Prostate gland (tissue), 2 donors: ENCODE measurements around the gene NAPEPLD. TPM values are rescaled to one million over a fixed set of nuclear protein-coding genes. Genes with fewer than 3 reads are reported as not detected.
"Not testable (repeated sequence)": the region's sequence is repeated elsewhere in the genome, so short reads cannot be mapped to it uniquely, and the experiment has no call there.

Experiments
- DNase-seq: peaks from one replicate; pipeline ENCODE4 v3.0.0-alpha.2; 2019; ENCODE audit warnings: low spot score
- H3K27ac ChIP-seq, 2 donors: fragments of 200-600 bp; sonication (generic); 2 replicates each; pipeline ENCODE4 v1.5.1; 2017 to 2019
- H3K27me3 ChIP-seq: fragments of 200-600 bp; sonication (generic); replicated peaks from 2 replicates; pipeline ENCODE4 v1.5.1; 2019; ENCODE audit not compliant: insufficient read depth
- H3K36me3 ChIP-seq, 2 donors: fragments of 200-600 bp; sonication (generic); 1 replicate in 1 of 2; 2 replicates in 1 of 2; pipeline versions ENCODE4 v1.5.1 to v1.8.1; 2017 to 2019
- H3K4me1 ChIP-seq: fragments of 200-600 bp; sonication (generic); replicated peaks from 2 replicates; pipeline ENCODE4 v1.5.1; 2019
- H3K4me3 ChIP-seq, 2 donors: fragments of 200-600 bp; sonication (generic); 2 replicates each; pipeline ENCODE4 v1.5.1; 2017 to 2019
- H3K9me3 ChIP-seq: fragments of 200-600 bp; sonication (generic); 2 replicates; pipeline ENCODE4 v1.5.1; 2017
- POLR2A ChIP-seq: fragments of 450-650 bp; IDR thresholded peaks from one replicate; pipeline ENCODE4 v1.6.1; 2016; ENCODE audit warnings: antibody characterized with exemption, mild to moderate bottlenecking
- POLR2AphosphoS5 ChIP-seq: sonication (generic); formaldehyde crosslinking; IDR thresholded peaks from one replicate; pipeline ENCODE4 v1.6.1; 2017; ENCODE audit warnings: antibody characterized with exemption
- WGBS: methylation state at CpG from one replicate; pipeline ENCODE4 v1.1.5; 2018; 5-methylcytosine and 5-hydroxymethylcytosine counted together
- intact Hi-C: fragments of 100-400 bp; cut with DNase I; formaldehyde crosslinking; loops from one replicate; pipeline ENCODE4 v1.14.2; 2022
- total RNA-seq, 2 donors: library from RNA; depleted of rRNA; stranded (reverse); fragments of >200 nt; gene quantifications; one replicate each; pipeline ENCODE4 v1.1.0, GENCODE V29; 2016
- TF ChIP-seq, protein P1 (sequence below), 4 experiments: fragments of 200-600 bp in 2 of 4; fragments of 450-650 bp in 2 of 4; sonication (generic) in 2 of 4; IDR thresholded peaks; 1 replicate in 3 of 4; 2 replicates in 1 of 4; pipeline ENCODE4 v1.5.1; 2016 to 2019; ENCODE audit warnings: antibody characterized with exemption in 4 of 4, mild to moderate bottlenecking in 2 of 4, moderate library complexity in 2 of 4

Gene NAPEPLD
- total RNA-seq, 2 donors from 2014 or later: 18.1 to 24.4 TPM

DNA sequence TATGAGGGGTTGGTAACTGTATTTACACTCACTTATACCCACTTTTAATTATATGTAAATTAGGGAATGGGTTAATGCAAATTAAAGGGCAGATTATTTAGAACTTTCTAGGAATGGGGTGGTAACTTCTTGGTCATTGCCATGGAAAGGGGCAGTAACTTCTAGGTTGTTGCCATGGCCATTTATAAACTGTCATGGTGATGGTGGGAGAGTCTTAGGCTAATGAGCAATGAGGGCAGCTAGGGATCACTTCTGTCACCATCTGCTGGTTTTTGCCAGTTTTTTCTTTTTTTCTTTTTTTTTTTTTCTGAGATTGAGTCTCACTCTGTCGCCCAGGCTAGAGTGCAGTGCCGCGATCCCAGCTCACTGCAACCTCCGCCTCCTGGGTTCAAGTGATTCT, 33.1 kb downstream of the NAPEPLD start:
- Histone ChIP-seq H3K4me1 (no peaks in the 10 kb centered on the region), H3K27me3 (no peaks in the 10 kb centered on the region), H3K9me3 (no peaks in the 10 kb centered on the region), H3K36me3 (no peaks in the 10 kb centered on the region), H3K27ac (no peak overlapping the region), H3K4me3 (no peak overlapping the region)
- no peak for TF ChIP-seq POLR2AphosphoS5
- WGBS: 93% methylated on average over 4 of the region's 4 CpGs
- intact Hi-C loops: no loop called here
- DNase-seq: no peak

DNA sequence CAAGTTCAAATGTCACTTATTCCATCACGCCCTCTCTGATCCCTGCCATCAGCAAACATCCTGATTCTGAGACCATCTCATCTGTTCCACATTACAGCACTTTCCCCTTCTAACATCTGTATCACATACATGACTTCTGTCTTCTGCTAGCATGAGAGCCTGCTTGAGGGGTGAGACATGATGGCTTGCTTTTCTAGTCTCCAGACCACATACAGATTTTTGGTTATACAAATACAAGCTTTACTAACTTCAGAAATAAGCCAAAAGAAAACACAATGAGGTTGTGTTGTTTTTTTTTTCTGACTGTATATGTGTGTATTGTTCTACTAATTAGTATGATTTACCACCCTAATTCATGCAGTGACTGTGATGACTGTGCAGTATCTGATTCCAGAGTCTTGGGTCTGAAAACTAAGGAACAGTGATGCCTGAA, 34.3 kb downstream of the NAPEPLD start:
- TF ChIP-seq POLR2AphosphoS5: no peak
- Histone ChIP-seq H3K4me3 (no peak overlapping the region), H3K27ac (no peak overlapping the region), H3K27me3 (no peaks in the 10 kb centered on the region), H3K9me3 (no peaks in the 10 kb centered on the region), H3K36me3 (no peaks in the 10 kb centered on the region), H3K4me1 (no peaks in the 10 kb centered on the region)
- intact Hi-C loops: no loop called here
- DNase-seq: no peak
- whole genome bisulfite sequencing: 100% methylated on average over 1 of the region's 1 CpG

DNA sequence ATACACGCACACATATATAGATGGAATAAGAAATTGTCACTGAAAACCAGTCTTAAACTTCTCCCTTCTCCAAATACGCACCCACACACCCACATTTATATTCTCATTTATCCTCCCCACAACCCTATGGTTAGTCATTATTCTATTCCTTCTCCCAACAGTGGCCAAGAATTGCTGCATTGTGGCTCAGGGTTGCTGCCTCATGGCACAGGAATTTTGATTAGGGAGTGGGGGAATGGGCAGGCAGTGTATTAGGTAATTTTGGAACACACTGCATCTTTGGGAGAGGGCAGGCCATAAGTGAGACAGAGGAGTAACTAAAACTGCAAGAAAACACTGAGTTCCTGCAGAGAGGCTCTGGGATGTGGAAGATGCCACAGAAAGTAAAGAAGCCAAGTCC, 35.7 kb downstream of the NAPEPLD start:
- H3K4me1 ChIP-seq: no peaks in the 10 kb centered on the region
- H3K27me3 ChIP-seq: no peaks in the 10 kb centered on the region
- H3K9me3 ChIP-seq: no peaks in the 10 kb centered on the region
- intact Hi-C loops: no loop called here
- no peak overlapping the region for H3K27ac ChIP-seq
- no peak for DNase-seq
- TF ChIP-seq POLR2A (no peak), POLR2AphosphoS5 (no peak)
- TF ChIP-seq, protein P1, sequence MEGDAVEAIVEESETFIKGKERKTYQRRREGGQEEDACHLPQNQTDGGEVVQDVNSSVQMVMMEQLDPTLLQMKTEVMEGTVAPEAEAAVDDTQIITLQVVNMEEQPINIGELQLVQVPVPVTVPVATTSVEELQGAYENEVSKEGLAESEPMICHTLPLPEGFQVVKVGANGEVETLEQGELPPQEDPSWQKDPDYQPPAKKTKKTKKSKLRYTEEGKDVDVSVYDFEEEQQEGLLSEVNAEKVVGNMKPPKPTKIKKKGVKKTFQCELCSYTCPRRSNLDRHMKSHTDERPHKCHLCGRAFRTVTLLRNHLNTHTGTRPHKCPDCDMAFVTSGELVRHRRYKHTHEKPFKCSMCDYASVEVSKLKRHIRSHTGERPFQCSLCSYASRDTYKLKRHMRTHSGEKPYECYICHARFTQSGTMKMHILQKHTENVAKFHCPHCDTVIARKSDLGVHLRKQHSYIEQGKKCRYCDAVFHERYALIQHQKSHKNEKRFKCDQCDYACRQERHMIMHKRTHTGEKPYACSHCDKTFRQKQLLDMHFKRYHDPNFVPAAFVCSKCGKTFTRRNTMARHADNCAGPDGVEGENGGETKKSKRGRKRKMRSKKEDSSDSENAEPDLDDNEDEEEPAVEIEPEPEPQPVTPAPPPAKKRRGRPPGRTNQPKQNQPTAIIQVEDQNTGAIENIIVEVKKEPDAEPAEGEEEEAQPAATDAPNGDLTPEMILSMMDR (IDR thresholded peaks at IDR 0.05): no peak
- 92% methylated on average over 2 of the region's 2 CpGs for WGBS
- no peak overlapping the region for H3K4me3 ChIP-seq
- H3K36me3 ChIP-seq: no peaks in the 10 kb centered on the region

DNA sequence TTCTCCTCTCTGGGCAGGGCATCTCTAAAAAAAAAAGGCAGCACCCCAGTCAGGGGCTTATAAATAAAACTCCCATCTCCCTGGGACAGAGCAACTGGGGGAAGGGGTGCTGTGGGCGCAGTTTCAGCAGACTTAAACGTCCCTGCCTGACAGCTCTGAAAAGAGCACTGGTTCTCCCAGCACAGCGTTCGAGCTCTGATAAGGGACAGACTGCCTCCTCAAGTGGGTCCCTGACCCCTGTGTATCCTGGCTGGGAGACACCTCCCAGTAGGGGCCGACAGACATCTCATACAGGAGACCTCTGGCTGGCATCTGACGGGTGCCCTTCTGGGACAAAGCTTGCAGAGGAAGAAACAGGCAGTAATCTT, 42.2 kb downstream of the NAPEPLD start:
- H3K27me3 ChIP-seq, H3K4me1 ChIP-seq, H3K27ac ChIP-seq, H3K9me3 ChIP-seq, DNase-seq, H3K4me3 ChIP-seq, intact Hi-C loops, H3K36me3 ChIP-seq: not testable (repeated sequence)
- 68% methylated on average over 6 of the region's 6 CpGs for WGBS

DNA sequence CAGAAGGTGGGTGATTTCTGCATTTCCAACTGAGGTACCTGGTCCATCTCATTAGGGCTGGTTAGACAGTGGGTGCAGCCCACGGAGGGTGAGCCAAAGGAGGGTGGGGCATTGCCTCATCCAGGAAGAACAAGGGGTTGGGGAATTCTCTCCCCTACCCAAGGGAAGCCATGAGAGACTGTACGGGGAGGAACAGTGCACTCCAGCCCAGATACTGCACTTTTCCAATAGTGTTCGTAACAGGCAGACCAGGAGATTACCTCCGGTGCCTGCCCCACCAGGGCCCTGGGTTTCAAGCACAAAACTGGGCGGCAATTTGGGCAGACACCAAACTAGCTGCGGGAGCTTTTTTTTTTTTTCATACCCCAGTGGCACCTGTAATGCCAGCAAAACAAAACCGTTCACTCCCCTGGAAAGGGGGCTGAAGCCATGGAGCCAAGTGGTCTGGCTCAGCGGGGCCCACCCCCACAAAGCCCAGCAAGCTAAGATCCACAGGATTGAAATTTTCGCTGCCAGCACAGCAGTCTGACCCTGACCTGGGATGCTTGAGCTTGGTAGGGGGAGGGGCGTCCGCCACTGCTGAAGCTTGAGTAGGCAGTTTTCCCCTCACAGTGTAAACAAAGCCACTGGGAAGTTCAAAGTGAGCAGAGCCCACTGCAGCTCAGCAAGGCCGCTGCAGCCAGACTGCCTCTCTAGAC, 42.7 kb downstream of the NAPEPLD start:
- no peak for DNase-seq
- no peaks in the 10 kb centered on the region for H3K27me3 ChIP-seq
- H3K4me3 ChIP-seq: no peak overlapping the region
- intact Hi-C loops: no loop called here
- no peak for TF ChIP-seq POLR2A
- TF ChIP-seq, protein P1 (IDR thresholded peaks at IDR 0.05): no peak
- no peak for TF ChIP-seq POLR2AphosphoS5
- no peaks in the 10 kb centered on the region for H3K9me3 ChIP-seq
- no peaks in the 10 kb centered on the region for H3K4me1 ChIP-seq
- WGBS: 62% methylated on average over 12 of the region's 12 CpGs
- H3K27ac ChIP-seq: no peak overlapping the region
- no peaks in the 10 kb centered on the region for H3K36me3 ChIP-seq

DNA sequence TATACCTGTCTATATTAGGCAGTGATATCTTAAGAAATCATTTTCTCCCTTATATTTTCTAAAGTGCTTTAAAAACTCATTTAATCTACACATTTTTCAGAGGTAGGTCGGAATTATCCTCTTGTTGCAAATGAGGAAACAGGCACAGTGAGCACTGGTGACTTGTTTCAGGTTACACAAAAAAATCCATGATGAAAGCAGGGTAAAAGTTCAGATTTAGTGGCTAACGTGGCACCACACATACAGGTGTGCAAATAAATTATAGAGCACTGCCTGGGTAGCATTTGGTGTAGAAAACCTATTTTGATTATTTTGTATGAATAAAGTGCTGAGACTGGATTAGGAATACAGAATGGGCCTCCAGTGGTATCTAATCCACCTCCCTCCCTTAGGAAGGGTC, 47.4 kb downstream of the NAPEPLD start:
- no peak for DNase-seq
- intact Hi-C loops: no loop called here
- H3K4me3 ChIP-seq: no peak overlapping the region
- 39% methylated on average over 2 of the region's 2 CpGs for WGBS
- TF ChIP-seq, protein P1 (IDR thresholded peaks at IDR 0.05): no peak
- TF ChIP-seq POLR2AphosphoS5 (no peak), POLR2A (no peak)
- H3K27ac ChIP-seq: no peak overlapping the region
- no peaks in the 10 kb centered on the region for H3K9me3 ChIP-seq
- no peaks in the 10 kb centered on the region for H3K27me3 ChIP-seq
- H3K36me3 ChIP-seq: no peaks in the 10 kb centered on the region
- no peaks in the 10 kb centered on the region for H3K4me1 ChIP-seq
